Mononuclear cell (primary cell): ENCODE measurements around the gene TTC28. TPM values are rescaled to one million over a fixed set of nuclear protein-coding genes. Genes with fewer than 3 reads are reported as not detected.
"Not testable (repeated sequence)": the region's sequence is repeated elsewhere in the genome, so short reads cannot be mapped to it uniquely, and the experiment has no call there.

Experiments
- H3K27me3 ChIP-seq: 2 replicates; pipeline ENCODE4 v1.6.0; 2011; ENCODE audit warnings: low read length, control low read depth; ENCODE audit not compliant: insufficient read depth
- H3K4me1 ChIP-seq: 2 replicates; pipeline ENCODE4 v1.5.1; 2011; ENCODE audit warnings: mild to moderate bottlenecking, low read length, control low read depth; ENCODE audit not compliant: insufficient read depth
- H3K4me3 ChIP-seq: 2 replicates; pipeline ENCODE4 v1.5.1; 2011; ENCODE audit warnings: mild to moderate bottlenecking, low read length, moderate library complexity
- H3K9me3 ChIP-seq: 2 replicates; pipeline ENCODE4 v1.5.1; 2011; ENCODE audit warnings: low read depth, mild to moderate bottlenecking, control low read depth, low read length
- total RNA-seq: library from RNA; depleted of rRNA; stranded (reverse); fragments of >200 nt; gene quantifications from one replicate; pipeline ENCODE4 v1.2.3, GENCODE V29; 2012

The TTC28 gene
- total RNA-seq, 1 donor: 1.5 TPM

GRCh38 chr22:28397306-28397705 lies 282.3 kb downstream of the TTC28 start:
- Histone ChIP-seq H3K27me3 (no peaks in the 10 kb centered on the region), H3K4me3 (no peak overlapping the region), H3K4me1 (peaks cover 5% of the 10 kb centered on the region), H3K9me3 (no peaks in the 10 kb centered on the region)

GRCh38 chr22:28395920-28396753 lies 283.5 kb downstream of the TTC28 start:
- Histone ChIP-seq H3K4me3 (no peak overlapping the region), H3K9me3 (no peaks in the 10 kb centered on the region), H3K27me3 (no peaks in the 10 kb centered on the region), H3K4me1 (peaks cover under 1% of the 10 kb centered on the region)

- Histone ChIP-seq H3K27me3 (no peaks in the 10 kb centered on the region), H3K9me3 (no peaks in the 10 kb centered on the region), H3K4me1 (no peaks in the 10 kb centered on the region), H3K4me3 (no peak overlapping the region)
Observed at GRCh38 chr22:28395520-28395919, 284.1 kb downstream of the TTC28 start.

- H3K4me1 ChIP-seq: no peaks in the 10 kb centered on the region
- no peaks in the 10 kb centered on the region for H3K27me3 ChIP-seq
- no peak overlapping the region for H3K4me3 ChIP-seq
- no peaks in the 10 kb centered on the region for H3K9me3 ChIP-seq
Observed at GRCh38 chr22:28394513-28395110, 285.0 kb downstream of the TTC28 start.

GRCh38 chr22:28381429-28382167 lies 298.0 kb downstream of the TTC28 start:
- Histone ChIP-seq H3K9me3 (no peaks in the 10 kb centered on the region), H3K27me3 (no peaks in the 10 kb centered on the region), H3K4me3 (no peak overlapping the region), H3K4me1 (peaks cover 11% of the 10 kb centered on the region)

- Histone ChIP-seq H3K9me3 (no peaks in the 10 kb centered on the region), H3K4me3 (no peak overlapping the region), H3K27me3 (no peaks in the 10 kb centered on the region), H3K4me1 (peaks cover 11% of the 10 kb centered on the region)
Observed at GRCh38 chr22:28379951-28380350, 299.7 kb downstream of the TTC28 start.

- no peak overlapping the region for H3K4me3 ChIP-seq
- peaks cover 11% of the 10 kb centered on the region for H3K4me1 ChIP-seq
- H3K27me3 ChIP-seq: no peaks in the 10 kb centered on the region
- no peaks in the 10 kb centered on the region for H3K9me3 ChIP-seq
Observed at GRCh38 chr22:28379075-28379779, 300.4 kb downstream of the TTC28 start.

GRCh38 chr22:28375761-28376534 lies 303.7 kb downstream of the TTC28 start:
- Histone ChIP-seq H3K4me3 (no peak overlapping the region), H3K9me3 (no peaks in the 10 kb centered on the region), H3K27me3 (no peaks in the 10 kb centered on the region), H3K4me1 (peaks cover 18% of the 10 kb centered on the region)

- H3K27me3 ChIP-seq: no peaks in the 10 kb centered on the region
- H3K4me1 ChIP-seq: peaks cover 12% of the 10 kb centered on the region
- H3K4me3 ChIP-seq: no peak overlapping the region
- no peaks in the 10 kb centered on the region for H3K9me3 ChIP-seq
Observed at GRCh38 chr22:28373831-28374230, 305.8 kb downstream of the TTC28 start.

- Histone ChIP-seq H3K27me3 (no peaks in the 10 kb centered on the region), H3K4me1 (peaks cover 7% of the 10 kb centered on the region), H3K9me3 (no peaks in the 10 kb centered on the region), H3K4me3 (no peak overlapping the region)
Observed at GRCh38 chr22:28369854-28370253, 309.8 kb downstream of the TTC28 start.

GRCh38 chr22:28366856-28367255 lies 312.8 kb downstream of the TTC28 start:
- H3K4me1 ChIP-seq: no peaks in the 10 kb centered on the region
- H3K9me3 ChIP-seq: no peaks in the 10 kb centered on the region
- H3K4me3 ChIP-seq: no peak overlapping the region
- H3K27me3 ChIP-seq: no peaks in the 10 kb centered on the region

GRCh38 chr22:28365371-28365770 lies 314.3 kb downstream of the TTC28 start:
- Histone ChIP-seq H3K27me3 (no peaks in the 10 kb centered on the region), H3K4me1 (no peaks in the 10 kb centered on the region), H3K9me3 (no peaks in the 10 kb centered on the region), H3K4me3 (no peak overlapping the region)

- H3K27me3 ChIP-seq, H3K9me3 ChIP-seq, H3K4me1 ChIP-seq, H3K4me3 ChIP-seq: not testable (repeated sequence)
Observed at GRCh38 chr22:28364105-28364504, 315.5 kb downstream of the TTC28 start.

GRCh38 chr22:28360939-28361338 lies 318.7 kb downstream of the TTC28 start:
- Histone ChIP-seq H3K27me3 (no peaks in the 10 kb centered on the region), H3K4me1 (no peaks in the 10 kb centered on the region), H3K4me3 (no peak overlapping the region), H3K9me3 (no peaks in the 10 kb centered on the region)
